Activated T-cell treated with anti-CD3 and anti-CD28 coated beads, Interleukin-2, amount 50 U/mL, for 24 hours (primary cell): ENCODE measurements around the gene ACAA1.
"Not testable (repeated sequence)": the region's sequence is repeated elsewhere in the genome, so short reads cannot be mapped to it uniquely, and the experiment has no call there.

Experiments
- DNase-seq: peaks from one replicate; pipeline ENCODE4 v3.0.0-alpha.2; 2020
- H3K27ac Mint-ChIP-seq: 2 replicates; pipeline ENCODE4 v1.8.0; 2020; ENCODE audit warnings: mild to moderate bottlenecking, mixed read lengths
- H3K27me3 Mint-ChIP-seq: 2 replicates; pipeline ENCODE4 v1.8.0; 2020; ENCODE audit warnings: mixed read lengths
- H3K36me3 Mint-ChIP-seq: 2 replicates; pipeline ENCODE4 v1.8.0; 2020; ENCODE audit warnings: low read depth, mixed read lengths
- H3K4me1 Mint-ChIP-seq: 2 replicates; pipeline ENCODE4 v1.8.0; 2020; ENCODE audit warnings: low read depth, mixed read lengths
- H3K4me3 Mint-ChIP-seq: 2 replicates; pipeline ENCODE4 v1.8.0; 2020; ENCODE audit warnings: mild to moderate bottlenecking, moderate library complexity, mixed read lengths
- H3K9me3 Mint-ChIP-seq: 2 replicates; pipeline ENCODE4 v1.8.0; 2020; ENCODE audit warnings: mixed read lengths

Gene ACAA1

GRCh38 chr3:38083254-38083653 is 53.7 kb downstream of the ACAA1 start:
- not testable (repeated sequence) for DNase-seq, H3K27ac Mint-ChIP-seq

GRCh38 chr3:38082296-38082695 is 54.6 kb downstream of the ACAA1 start:
- DNase-seq, H3K27me3 Mint-ChIP-seq, H3K36me3 Mint-ChIP-seq, H3K4me3 Mint-ChIP-seq, H3K27ac Mint-ChIP-seq, H3K4me1 Mint-ChIP-seq: not testable (repeated sequence)
- peaks cover 13% of the 10 kb centered on the region for H3K9me3 Mint-ChIP-seq

More at GRCh38 chr3:38083254-38083653, 53.7 kb downstream of the ACAA1 start:
- H3K27me3 Mint-ChIP-seq, H3K4me1 Mint-ChIP-seq, H3K4me3 Mint-ChIP-seq, H3K36me3 Mint-ChIP-seq: not testable (repeated sequence)
- H3K9me3 Mint-ChIP-seq = peaks cover 13% of the 10 kb centered on the region

DNA sequence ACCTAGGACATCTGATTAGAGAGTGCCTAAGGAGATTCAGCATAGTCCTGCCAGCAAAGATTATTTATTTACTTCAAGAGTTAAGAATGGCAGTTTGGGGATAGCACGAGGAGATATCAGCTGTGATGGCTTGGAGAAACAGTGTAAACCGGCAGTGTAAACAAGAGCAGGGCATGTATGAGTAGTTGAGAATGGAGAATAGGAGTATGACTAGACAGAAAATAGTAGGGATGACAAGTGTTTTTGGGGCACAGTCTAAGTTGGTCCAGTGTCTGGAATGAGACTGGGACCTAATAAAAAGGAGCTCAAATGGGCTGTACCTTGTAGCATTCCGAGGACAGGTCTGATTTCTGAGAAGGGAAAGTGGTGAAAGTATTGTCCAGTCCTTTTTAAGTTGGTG is 59.9 kb downstream of the ACAA1 start:
- H3K9me3 Mint-ChIP-seq, H3K36me3 Mint-ChIP-seq, H3K4me1 Mint-ChIP-seq, DNase-seq, H3K27me3 Mint-ChIP-seq, H3K4me3 Mint-ChIP-seq, H3K27ac Mint-ChIP-seq: not testable (repeated sequence)
